HCT116 (cell line): ENCODE data around the gene GDPD2. TPM values are rescaled to one million over a fixed set of nuclear protein-coding genes. Genes with fewer than 3 reads are reported as not detected.

ENCODE experiments used
- ATAC-seq: fragments of 200-7000 bp; cut with Tn5 transposase; 2 replicates; pipeline ENCODE4 v1.9.1; 2020; ENCODE audit warnings: mild to moderate bottlenecking, moderate library complexity
- BruUV-seq: library from RNA; stranded (reverse); fragments of 400-500 nt; replicated peaks from 2 replicates; lab custom pipeline; 2021; lab: Mats Ljungman, UMichigan
- CTCF ChIA-PET: fragments of 300-600 bp; sonication (Branson Sonifier 250); formaldehyde crosslinking; loops from one replicate; lab custom pipeline; 2021; ENCODE audit warnings: antibody characterized with exemption; lab: Charles Lee
- POLR2A ChIA-PET: fragments of 300-600, 350-600 bp; sonication (Branson Sonifier 250); formaldehyde crosslinking; loops from one replicate; lab custom pipeline; 2021; ENCODE audit warnings: antibody characterized with exemption; lab: Charles Lee
- RAD21 ChIA-PET, 2 experiments: fragments of 300-600 bp; sonication (Branson Sonifier 250); formaldehyde crosslinking; loops; one replicate each; lab custom pipeline; 2023; ENCODE audit warnings: low total read pairs in 2 of 2; ENCODE audit not compliant: uncharacterized antibody in 2 of 2, unreplicated experiment in 2 of 2, low non-redundant PET in 1 of 2; lab: Charles Lee
- DNase-seq: peaks from one replicate; pipeline ENCODE4 v3.0.0-alpha.2; 2010; ENCODE audit warnings: low read depth, low spot score
- H2AFZ ChIP-seq: fragments of 200-600 bp; shearing (Covaris generic), sonication (generic); 2 replicates; pipeline ENCODE4 v1.6.1; 2017; ENCODE audit warnings: low read depth, mixed run types, mixed read lengths, antibody characterized with exemption, low read length; ENCODE audit not compliant: poor library complexity, severe bottlenecking
- H3K27ac ChIP-seq: 2 replicates; pipeline ENCODE4 v1.5.1; 2012; ENCODE audit warnings: low read depth, low read length
- H3K27me3 ChIP-seq: fragments of 200-600 bp; sonication (generic); 2 replicates; pipeline ENCODE4 v1.6.1; 2016; ENCODE audit warnings: mixed run types, low read length, mixed read lengths; ENCODE audit not compliant: insufficient read depth
- H3K36me3 ChIP-seq, 2 experiments: fragments of 200-500 bp in 1 of 2; fragments of 200-600 bp in 1 of 2; sonication (Bioruptor generic) in 1 of 2; sonication (generic) in 1 of 2; 2 replicates each; pipeline versions ENCODE4 v1.5.1 to v1.6.1; 2014 to 2016; ENCODE audit warnings: low read length in 2 of 2, inconsistent platforms in 1 of 2, mixed read lengths in 1 of 2, mixed run types in 1 of 2; ENCODE audit not compliant: insufficient read depth in 2 of 2, control insufficient read depth in 1 of 2
- H3K4me1 ChIP-seq, 2 experiments: fragments of 200-600 bp in 1 of 2; sonication (generic) in 1 of 2; 2 replicates each; pipeline versions ENCODE4 v1.5.1 to v1.6.1; 2012 to 2017; ENCODE audit warnings: low read length in 2 of 2, inconsistent platforms in 1 of 2, mild to moderate bottlenecking in 1 of 2, mixed read lengths in 1 of 2, mixed run types in 1 of 2, moderate library complexity in 1 of 2; ENCODE audit not compliant: insufficient read depth in 2 of 2, control insufficient read depth in 1 of 2
- H3K4me2 ChIP-seq: fragments of 200-600 bp; sonication (generic); 2 replicates; pipeline ENCODE4 v1.6.1; 2017; ENCODE audit warnings: mixed run types, low read length, mixed read lengths
- H3K4me3 ChIP-seq, 2 experiments: fragments of 200-600 bp in 1 of 2; sonication (generic) in 1 of 2; replicated peaks in 1 of 2; 2 replicates each; pipeline ENCODE4 v1.5.1; 2011 to 2016; ENCODE audit warnings: low read length in 2 of 2, control low read depth in 1 of 2, low read depth in 1 of 2, mild to moderate bottlenecking in 1 of 2, mixed read lengths in 1 of 2, mixed run types in 1 of 2
- H3K79me2 ChIP-seq: fragments of 200-600 bp; sonication (generic); 2 replicates; pipeline ENCODE4 v1.6.1; 2017; ENCODE audit warnings: mild to moderate bottlenecking, mixed run types, low read length, moderate library complexity, mixed read lengths; ENCODE audit not compliant: insufficient read depth
- H3K9ac ChIP-seq: fragments of 200-600 bp; sonication (generic); 2 replicates; pipeline ENCODE4 v1.6.1; 2016; ENCODE audit warnings: low read length, mixed read lengths
- H3K9me2 ChIP-seq: fragments of 200-600 bp; sonication (generic), shearing (Covaris generic); 2 replicates; pipeline ENCODE4 v1.6.1; 2017; ENCODE audit warnings: mixed run types, mild to moderate bottlenecking, moderate library complexity; ENCODE audit not compliant: insufficient read depth
- H3K9me3 ChIP-seq, 2 experiments: fragments of 200-500 bp in 1 of 2; fragments of 200-600 bp in 1 of 2; sonication (Bioruptor generic) in 1 of 2; sonication (generic) in 1 of 2; 2 replicates each; pipeline ENCODE4 v1.6.1; 2014 to 2017; ENCODE audit warnings: low read length in 2 of 2, mixed read lengths in 2 of 2, inconsistent platforms in 1 of 2, low read depth in 1 of 2, mild to moderate bottlenecking in 1 of 2, mixed run types in 1 of 2, moderate library complexity in 1 of 2; ENCODE audit not compliant: control insufficient read depth in 1 of 2, insufficient read depth in 1 of 2
- H4K20me1 ChIP-seq: fragments of 200-600 bp; sonication (generic), shearing (Covaris generic); 2 replicates; pipeline ENCODE4 v1.6.1; 2017; ENCODE audit warnings: mixed run types, mild to moderate bottlenecking, moderate library complexity; ENCODE audit not compliant: insufficient read depth
- EGR1 ChIP-seq: IDR thresholded peaks from 2 replicates; pipeline ENCODE4 v1.6.1; 2012; ENCODE audit warnings: low read depth
- ELF1 ChIP-seq: IDR thresholded peaks from 2 replicates; pipeline ENCODE4 v1.6.1; 2012; ENCODE audit warnings: low read depth, borderline replicate concordance
- EZH2 ChIP-seq: fragments of 200-600 bp; sonication (generic); IDR thresholded peaks from 2 replicates; pipeline ENCODE4 v1.6.1; 2017; ENCODE audit warnings: antibody characterized with exemption, mixed run types
- JUND ChIP-seq: IDR thresholded peaks from 2 replicates; pipeline ENCODE4 v1.6.1; 2012
- POLR2AphosphoS5 ChIP-seq: IDR thresholded peaks from 2 replicates; pipeline ENCODE4 v1.6.1; 2011; ENCODE audit warnings: mild to moderate bottlenecking, low read depth, low read length, moderate library complexity
- RAD21 ChIP-seq: IDR thresholded peaks from 2 replicates; pipeline ENCODE4 v1.6.1; 2012; ENCODE audit warnings: low read depth, mild to moderate bottlenecking
- SIN3A ChIP-seq: IDR thresholded peaks from 2 replicates; pipeline ENCODE4 v1.6.1; 2012; ENCODE audit warnings: low read depth
- SRF ChIP-seq: IDR thresholded peaks from 2 replicates; pipeline ENCODE4 v1.6.1; 2012; ENCODE audit warnings: low read depth
- ZFX ChIP-seq: fragments of 450-650 bp; IDR thresholded peaks from 2 replicates; pipeline ENCODE4 v1.6.1; 2017
- ZNF274 ChIP-seq: fragments of 200-500 bp; sonication (Bioruptor generic); IDR thresholded peaks from 2 replicates; pipeline ENCODE4 v1.6.1; 2014; ENCODE audit warnings: mild to moderate bottlenecking, low read depth, low read length, inconsistent platforms
- intact Hi-C: fragments of 100-400 bp; cut with micrococcal nuclease; formaldehyde crosslinking; loops from 2 replicates; pipeline ENCODE4 v1.10.0; 2022
- total RNA-seq: library from RNA; stranded (reverse); gene quantifications from one replicate; pipeline ENCODE4 v1.2.1, GENCODE V29; 2021; ENCODE audit not compliant: unreplicated experiment
- TF ChIP-seq, protein P1 (sequence below): IDR thresholded peaks from 2 replicates; pipeline ENCODE4 v1.6.1; 2012; ENCODE audit warnings: low read depth
- TF ChIP-seq, protein P2 (sequence below): IDR thresholded peaks from 2 replicates; pipeline ENCODE4 v1.6.1; 2011; ENCODE audit warnings: mild to moderate bottlenecking, low read length, moderate library complexity; ENCODE audit not compliant: insufficient replicate concordance; ENCODE audit errors: extremely low read depth
- TF ChIP-seq, protein P3 (sequence below): IDR thresholded peaks from 2 replicates; pipeline ENCODE4 v1.6.1; 2012

GDPD2 gene
- total RNA-seq, 1 experiment from 2014 or later, result not detected

DNA sequence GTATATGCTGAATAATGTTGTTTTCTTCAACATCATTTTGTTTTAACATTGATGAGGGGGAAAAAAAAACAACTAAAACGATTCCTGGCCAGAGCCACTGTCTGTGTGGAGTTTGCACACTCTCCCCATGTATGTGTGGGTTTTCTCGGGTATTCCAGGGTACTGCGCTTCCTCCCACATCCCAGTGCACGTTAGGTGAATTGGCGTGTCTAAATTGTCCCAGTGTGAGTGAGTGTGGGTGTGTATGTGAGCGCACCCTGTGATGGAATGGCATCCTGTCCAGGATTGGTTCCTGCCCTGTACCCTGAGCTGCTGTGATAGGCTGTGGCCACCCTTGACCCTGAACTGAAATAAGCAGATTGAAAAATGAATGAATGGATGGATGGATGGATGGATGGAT lies 19.1 kb downstream of the GDPD2 start (continued):
- TF ChIP-seq, protein P1, sequence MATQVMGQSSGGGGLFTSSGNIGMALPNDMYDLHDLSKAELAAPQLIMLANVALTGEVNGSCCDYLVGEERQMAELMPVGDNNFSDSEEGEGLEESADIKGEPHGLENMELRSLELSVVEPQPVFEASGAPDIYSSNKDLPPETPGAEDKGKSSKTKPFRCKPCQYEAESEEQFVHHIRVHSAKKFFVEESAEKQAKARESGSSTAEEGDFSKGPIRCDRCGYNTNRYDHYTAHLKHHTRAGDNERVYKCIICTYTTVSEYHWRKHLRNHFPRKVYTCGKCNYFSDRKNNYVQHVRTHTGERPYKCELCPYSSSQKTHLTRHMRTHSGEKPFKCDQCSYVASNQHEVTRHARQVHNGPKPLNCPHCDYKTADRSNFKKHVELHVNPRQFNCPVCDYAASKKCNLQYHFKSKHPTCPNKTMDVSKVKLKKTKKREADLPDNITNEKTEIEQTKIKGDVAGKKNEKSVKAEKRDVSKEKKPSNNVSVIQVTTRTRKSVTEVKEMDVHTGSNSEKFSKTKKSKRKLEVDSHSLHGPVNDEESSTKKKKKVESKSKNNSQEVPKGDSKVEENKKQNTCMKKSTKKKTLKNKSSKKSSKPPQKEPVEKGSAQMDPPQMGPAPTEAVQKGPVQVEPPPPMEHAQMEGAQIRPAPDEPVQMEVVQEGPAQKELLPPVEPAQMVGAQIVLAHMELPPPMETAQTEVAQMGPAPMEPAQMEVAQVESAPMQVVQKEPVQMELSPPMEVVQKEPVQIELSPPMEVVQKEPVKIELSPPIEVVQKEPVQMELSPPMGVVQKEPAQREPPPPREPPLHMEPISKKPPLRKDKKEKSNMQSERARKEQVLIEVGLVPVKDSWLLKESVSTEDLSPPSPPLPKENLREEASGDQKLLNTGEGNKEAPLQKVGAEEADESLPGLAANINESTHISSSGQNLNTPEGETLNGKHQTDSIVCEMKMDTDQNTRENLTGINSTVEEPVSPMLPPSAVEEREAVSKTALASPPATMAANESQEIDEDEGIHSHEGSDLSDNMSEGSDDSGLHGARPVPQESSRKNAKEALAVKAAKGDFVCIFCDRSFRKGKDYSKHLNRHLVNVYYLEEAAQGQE, result no peak
- TF ChIP-seq, all 23 proteins: peak for 0

DNA sequence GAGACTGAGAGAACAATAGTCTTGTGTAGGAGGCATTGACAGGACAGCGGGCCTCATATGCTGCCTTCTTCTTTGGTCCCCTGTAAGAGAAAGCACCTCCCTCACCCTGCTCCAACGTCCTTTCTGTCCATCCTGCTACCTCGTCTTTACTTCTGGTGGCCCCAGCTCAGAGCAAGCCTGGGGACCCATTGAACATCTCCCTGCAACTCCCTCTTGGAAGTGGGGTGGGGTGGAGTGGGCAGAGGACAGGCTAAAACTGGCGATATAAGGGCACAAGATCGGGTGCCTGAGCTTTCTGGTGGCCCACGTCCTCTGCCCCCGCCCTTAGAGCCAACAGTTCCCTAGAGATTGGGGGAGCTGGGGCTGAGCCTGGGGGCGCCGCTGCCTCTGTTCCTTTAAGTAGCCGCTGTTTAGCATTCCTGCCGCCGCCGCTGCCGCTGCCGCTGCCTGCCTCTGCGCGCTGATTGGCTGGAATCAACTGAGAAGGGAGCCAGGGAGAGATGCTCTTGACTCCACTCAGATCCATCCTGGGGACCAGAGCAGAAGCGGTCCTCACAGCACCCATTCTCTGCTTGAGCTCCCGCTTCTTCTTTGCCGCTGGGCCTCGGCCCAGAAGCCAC lies 21.3 kb downstream of the GDPD2 start, which contains the start of gene DLG3:
TSS of gene DLG3 (plus strand) at position 510 of the 620 bp plus-strand sequence. CDS start 367 bp downstream, outside the sequence.
- ChIA-PET RAD21 (no interaction called here), POLR2A (no interaction called here), CTCF (no interaction called here)
- H3K4me3 ChIP-seq, result no peak within 1 kb of the TSS
- peak within 1 kb of the TSS; percentile 12; the same call in 1 of the 2 replicates for H3K4me2 ChIP-seq
- no TSS peak for BruUV-seq
- no peaks in the 10 kb centered on the region for H4K20me1 ChIP-seq
- no peak within 1 kb of the TSS for H2AFZ ChIP-seq
- intact Hi-C loops, result no loop called here
- no peaks in the 10 kb centered on the region for H3K4me1 ChIP-seq
- no peaks in the 10 kb centered on the region for H3K36me3 ChIP-seq
- no peaks in the 10 kb centered on the region for H3K9me3 ChIP-seq
- H3K9me2 ChIP-seq, result no peaks in the 10 kb centered on the region
- H3K27ac ChIP-seq, result no peak within 1 kb of the TSS
- no peak for DNase-seq
- no peaks in the 10 kb centered on the region for H3K27me3 ChIP-seq
- no peaks in the 10 kb centered on the region for H3K79me2 ChIP-seq
- peak; percentile 89 for ATAC-seq
- no peak within 1 kb of the TSS for H3K9ac ChIP-seq
- TF ChIP-seq EZH2 (no peak), JUND (no peak), RAD21 (no peak), SIN3A (no peak), ZFX (no peak), SRF (no peak), ZNF274 (no peak), ELF1 (no peak), EGR1 (no peak), POLR2AphosphoS5 (no peak)
- TF ChIP-seq, protein P2, sequence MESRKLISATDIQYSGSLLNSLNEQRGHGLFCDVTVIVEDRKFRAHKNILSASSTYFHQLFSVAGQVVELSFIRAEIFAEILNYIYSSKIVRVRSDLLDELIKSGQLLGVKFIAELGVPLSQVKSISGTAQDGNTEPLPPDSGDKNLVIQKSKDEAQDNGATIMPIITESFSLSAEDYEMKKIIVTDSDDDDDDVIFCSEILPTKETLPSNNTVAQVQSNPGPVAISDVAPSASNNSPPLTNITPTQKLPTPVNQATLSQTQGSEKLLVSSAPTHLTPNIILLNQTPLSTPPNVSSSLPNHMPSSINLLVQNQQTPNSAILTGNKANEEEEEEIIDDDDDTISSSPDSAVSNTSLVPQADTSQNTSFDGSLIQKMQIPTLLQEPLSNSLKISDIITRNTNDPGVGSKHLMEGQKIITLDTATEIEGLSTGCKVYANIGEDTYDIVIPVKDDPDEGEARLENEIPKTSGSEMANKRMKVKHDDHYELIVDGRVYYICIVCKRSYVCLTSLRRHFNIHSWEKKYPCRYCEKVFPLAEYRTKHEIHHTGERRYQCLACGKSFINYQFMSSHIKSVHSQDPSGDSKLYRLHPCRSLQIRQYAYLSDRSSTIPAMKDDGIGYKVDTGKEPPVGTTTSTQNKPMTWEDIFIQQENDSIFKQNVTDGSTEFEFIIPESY, result no peak
- TF ChIP-seq, protein P1, result no peak
- TF ChIP-seq, protein P3, sequence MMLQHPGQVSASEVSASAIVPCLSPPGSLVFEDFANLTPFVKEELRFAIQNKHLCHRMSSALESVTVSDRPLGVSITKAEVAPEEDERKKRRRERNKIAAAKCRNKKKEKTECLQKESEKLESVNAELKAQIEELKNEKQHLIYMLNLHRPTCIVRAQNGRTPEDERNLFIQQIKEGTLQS, result no peak
